CD8-positive, alpha-beta memory T cell (primary cell): ENCODE measurements around the gene CLEC7A. TPM values are rescaled to one million over a fixed set of nuclear protein-coding genes. Genes with fewer than 3 reads are reported as not detected.

Experiments
- CTCF ChIA-PET: fragments of 350-600 bp; sonication (Branson Sonifier 250); formaldehyde crosslinking; loops from one replicate; lab custom pipeline; 2021; ENCODE audit warnings: antibody characterized with exemption; lab: Charles Lee
- POLR2A ChIA-PET: fragments of 350-600 bp; sonication (Branson Sonifier 250); formaldehyde crosslinking; loops from one replicate; lab custom pipeline; 2021; ENCODE audit warnings: antibody characterized with exemption; lab: Charles Lee
- DNase-seq, 5 donors: peaks; one replicate each; pipeline versions ENCODE4 v3.0.0 to v3.0.0-alpha.2; 2020 to 2022; ENCODE audit warnings: mixed read lengths in 1 of 5
- H3K27ac ChIP-seq: one replicate; pipeline ENCODE4 v1.7.0; 2013; ENCODE audit warnings: low read depth, mild to moderate bottlenecking, low read length, moderate library complexity
- H3K27me3 ChIP-seq: 2 replicates; pipeline ENCODE4 v1.7.0; 2013; ENCODE audit warnings: low read length, mild to moderate bottlenecking; ENCODE audit not compliant: insufficient read depth, poor library complexity, severe bottlenecking
- H3K36me3 ChIP-seq: 2 replicates; pipeline ENCODE4 v1.7.0; 2013; ENCODE audit warnings: mild to moderate bottlenecking, low read length, moderate library complexity; ENCODE audit not compliant: insufficient read depth
- H3K4me1 ChIP-seq: 2 replicates; pipeline ENCODE4 v1.7.0; 2013; ENCODE audit warnings: mild to moderate bottlenecking, low read length, moderate library complexity; ENCODE audit not compliant: insufficient read depth
- H3K4me3 ChIP-seq: 2 replicates; pipeline ENCODE4 v1.7.0; 2013; ENCODE audit warnings: mild to moderate bottlenecking, low read length
- H3K9me3 ChIP-seq: 2 replicates; pipeline ENCODE4 v1.7.0; 2013; ENCODE audit warnings: mild to moderate bottlenecking, low read length
- H3K27ac Mint-ChIP-seq, 8 donors: one replicate each; pipeline ENCODE4 v1.8.0; 2020 to 2021; ENCODE audit warnings: mixed read lengths in 8 of 8, mild to moderate bottlenecking in 6 of 8, inconsistent platforms in 3 of 8, moderate library complexity in 3 of 8
- H3K27me3 Mint-ChIP-seq, 2 donors: one replicate each; pipeline ENCODE4 v1.8.0; 2020 to 2021; ENCODE audit warnings: mixed read lengths in 2 of 2, mild to moderate bottlenecking in 1 of 2, moderate library complexity in 1 of 2
- H3K36me3 Mint-ChIP-seq, 3 donors: one replicate each; pipeline ENCODE4 v1.8.0; 2020 to 2021; ENCODE audit warnings: mixed read lengths in 3 of 3, inconsistent platforms in 1 of 3, mild to moderate bottlenecking in 1 of 3
- H3K4me1 Mint-ChIP-seq, 3 donors: one replicate each; pipeline ENCODE4 v1.8.0; 2020 to 2021; ENCODE audit warnings: mixed read lengths in 3 of 3, inconsistent platforms in 1 of 3, mild to moderate bottlenecking in 1 of 3
- H3K4me3 Mint-ChIP-seq, 7 donors: one replicate each; pipeline ENCODE4 v1.8.0; 2020 to 2021; ENCODE audit warnings: mixed read lengths in 7 of 7, mild to moderate bottlenecking in 6 of 7, moderate library complexity in 4 of 7, inconsistent platforms in 2 of 7
- H3K9me3 Mint-ChIP-seq, 5 donors: one replicate each; pipeline ENCODE4 v1.8.0; 2020 to 2022; ENCODE audit warnings: mixed read lengths in 5 of 5, mild to moderate bottlenecking in 3 of 5, moderate library complexity in 2 of 5, inconsistent platforms in 1 of 5
- polyA plus RNA-seq: library from polyadenylated mRNA; unstranded; fragments of 300-500 nt; fragmentation: Illumina TruSeq; gene quantifications from one replicate; pipeline ENCODE4 v1.2.3, GENCODE V29; 2021
- total RNA-seq, 2 experiments: library from RNA; stranded (reverse); gene quantifications; one replicate each; pipeline ENCODE4 v1.2.3, GENCODE V29; 2021

Gene CLEC7A
- total and polyA plus RNA-seq, 3 experiments from 2014 or later: 0.62 to 0.68 TPM; not detected in 1

- H3K4me1 ChIP-seq: no peaks in the 10 kb centered on the region
- no peak overlapping the region for H3K4me3 ChIP-seq
- no peak overlapping the region for H3K27ac ChIP-seq
- no peaks in the 10 kb centered on the region for H3K4me1 Mint-ChIP-seq
- no peaks in the 10 kb centered on the region for H3K36me3 ChIP-seq
- no peak overlapping the region for H3K27ac Mint-ChIP-seq
- H3K27me3 Mint-ChIP-seq: peaks cover 0 to 18% of the 10 kb centered on the region in 2 donors
- no peaks in the 10 kb centered on the region for H3K27me3 ChIP-seq
- no peaks in the 10 kb centered on the region for H3K9me3 ChIP-seq
- H3K4me3 Mint-ChIP-seq: no peak overlapping the region
- DNase-seq: no peak
- peaks cover 0 to 2% (median 0%) of the 10 kb centered on the region in 5 donors for H3K9me3 Mint-ChIP-seq
- peaks cover 0 to 2% (median 0%) of the 10 kb centered on the region in 3 donors for H3K36me3 Mint-ChIP-seq
- POLR2A ChIA-PET: no interaction called here
- CTCF ChIA-PET: no interaction called here
Observed at GRCh38 chr12:10115890-10116289, 14.1 kb downstream of the CLEC7A start.

- no peaks in the 10 kb centered on the region for H3K36me3 ChIP-seq
- ChIA-PET CTCF (no interaction called here), POLR2A (no interaction called here)
- DNase-seq: no peak
- H3K27me3 ChIP-seq: no peaks in the 10 kb centered on the region
- H3K4me3 ChIP-seq: no peak overlapping the region
- Mint-ChIP-seq H3K9me3 (peaks cover 0 to 2% (median 0%) of the 10 kb centered on the region in 5 donors), H3K27me3 (peaks cover 3 to 24% of the 10 kb centered on the region in 2 donors), H3K4me3 (no peak overlapping the region), H3K4me1 (no peaks in the 10 kb centered on the region), H3K36me3 (peaks cover 0 to 3% (median 0%) of the 10 kb centered on the region in 3 donors), H3K27ac (no peak overlapping the region)
- no peaks in the 10 kb centered on the region for H3K4me1 ChIP-seq
- no peaks in the 10 kb centered on the region for H3K9me3 ChIP-seq
- H3K27ac ChIP-seq: no peak overlapping the region
Observed at GRCh38 chr12:10115311-10115710, 14.7 kb downstream of the CLEC7A start.

- ChIA-PET CTCF (no interaction called here), POLR2A (no interaction called here)
- H3K4me3 ChIP-seq: no peak overlapping the region
- no peak for DNase-seq
- H3K27me3 ChIP-seq: no peaks in the 10 kb centered on the region
- Mint-ChIP-seq H3K4me3 (no peak overlapping the region), H3K27me3 (peaks cover 3 to 23% of the 10 kb centered on the region in 2 donors), H3K36me3 (peaks cover 0 to 3% (median 0%) of the 10 kb centered on the region in 3 donors), H3K27ac (no peak overlapping the region), H3K4me1 (no peaks in the 10 kb centered on the region), H3K9me3 (peaks cover 0 to 2% (median 0%) of the 10 kb centered on the region in 5 donors)
- H3K4me1 ChIP-seq: no peaks in the 10 kb centered on the region
- H3K27ac ChIP-seq: no peak overlapping the region
- H3K9me3 ChIP-seq: no peaks in the 10 kb centered on the region
- no peaks in the 10 kb centered on the region for H3K36me3 ChIP-seq
Observed at GRCh38 chr12:10113920-10114319, 16.1 kb downstream of the CLEC7A start.

- no peak overlapping the region for H3K4me3 Mint-ChIP-seq
- H3K9me3 Mint-ChIP-seq: peaks cover 0 to 2% (median 0%) of the 10 kb centered on the region in 5 donors
- H3K36me3 Mint-ChIP-seq: peaks cover 0 to 3% (median 0%) of the 10 kb centered on the region in 3 donors
- Histone ChIP-seq H3K4me3 (no peak overlapping the region), H3K27me3 (no peaks in the 10 kb centered on the region), H3K36me3 (no peaks in the 10 kb centered on the region), H3K9me3 (no peaks in the 10 kb centered on the region), H3K4me1 (no peaks in the 10 kb centered on the region), H3K27ac (no peak overlapping the region)
- ChIA-PET CTCF (no interaction called here), POLR2A (no interaction called here)
- no peak overlapping the region for H3K27ac Mint-ChIP-seq
- DNase-seq: no peak
- H3K4me1 Mint-ChIP-seq: no peaks in the 10 kb centered on the region
- peaks cover 6 to 25% of the 10 kb centered on the region in 2 donors for H3K27me3 Mint-ChIP-seq
Observed at GRCh38 chr12:10113075-10113474, 16.9 kb downstream of the CLEC7A start.

GRCh38 chr12:10111451-10111850 is 18.5 kb downstream of the CLEC7A start:
- Mint-ChIP-seq H3K4me3 (no peak overlapping the region), H3K9me3 (peaks cover 0 to 6% (median 0%) of the 10 kb centered on the region in 5 donors), H3K36me3 (peaks cover 0 to 7% (median 0%) of the 10 kb centered on the region in 3 donors), H3K27me3 (peaks cover 11 to 36% of the 10 kb centered on the region in 2 donors), H3K4me1 (no peaks in the 10 kb centered on the region), H3K27ac (no peak overlapping the region)
- Histone ChIP-seq H3K4me1 (no peaks in the 10 kb centered on the region), H3K27me3 (no peaks in the 10 kb centered on the region), H3K27ac (no peak overlapping the region), H3K36me3 (no peaks in the 10 kb centered on the region), H3K9me3 (no peaks in the 10 kb centered on the region), H3K4me3 (no peak overlapping the region)
- ChIA-PET POLR2A (no interaction called here), CTCF (no interaction called here)
- no peak for DNase-seq

GRCh38 chr12:10110256-10110844 is 19.6 kb downstream of the CLEC7A start:
- H3K27me3 Mint-ChIP-seq: peaks cover 21 to 47% of the 10 kb centered on the region in 2 donors
- Histone ChIP-seq H3K27ac (no peak overlapping the region), H3K9me3 (no peaks in the 10 kb centered on the region), H3K4me1 (no peaks in the 10 kb centered on the region), H3K4me3 (no peak overlapping the region), H3K27me3 (no peaks in the 10 kb centered on the region), H3K36me3 (no peaks in the 10 kb centered on the region)
- H3K4me1 Mint-ChIP-seq: no peaks in the 10 kb centered on the region
- ChIA-PET CTCF (no interaction called here), POLR2A (no interaction called here)
- H3K4me3 Mint-ChIP-seq: no peak overlapping the region
- DNase-seq: no peak
- H3K9me3 Mint-ChIP-seq: peaks cover 0 to 8% (median 0%) of the 10 kb centered on the region in 5 donors
- H3K36me3 Mint-ChIP-seq: peaks cover 0 to 7% (median 0%) of the 10 kb centered on the region in 3 donors
- no peak overlapping the region for H3K27ac Mint-ChIP-seq

GRCh38 chr12:10102322-10102721 is 27.7 kb downstream of the CLEC7A start:
- DNase-seq: no peak
- Mint-ChIP-seq H3K36me3 (peaks cover 0 to 17% (median 0%) of the 10 kb centered on the region in 3 donors), H3K4me1 (no peaks in the 10 kb centered on the region), H3K27ac (no peak overlapping the region), H3K9me3 (peaks cover 5 to 10% (median 7%) of the 10 kb centered on the region in 5 donors), H3K27me3 (peaks cover 28 to 64% of the 10 kb centered on the region in 2 donors), H3K4me3 (no peak overlapping the region)
- no peaks in the 10 kb centered on the region for H3K36me3 ChIP-seq
- no peaks in the 10 kb centered on the region for H3K4me1 ChIP-seq
- POLR2A ChIA-PET: no interaction called here
- CTCF ChIA-PET: no interaction called here
- H3K27me3 ChIP-seq: no peaks in the 10 kb centered on the region
- H3K4me3 ChIP-seq: no peak overlapping the region
- no peak overlapping the region for H3K27ac ChIP-seq
- no peaks in the 10 kb centered on the region for H3K9me3 ChIP-seq

GRCh38 chr12:10101648-10102220 is 28.3 kb downstream of the CLEC7A start:
- peaks cover 28 to 59% of the 10 kb centered on the region in 2 donors for H3K27me3 Mint-ChIP-seq
- no peak overlapping the region for H3K4me3 ChIP-seq
- ChIA-PET CTCF (no interaction called here), POLR2A (no interaction called here)
- H3K27ac Mint-ChIP-seq: no peak overlapping the region
- no peak for DNase-seq
- H3K4me1 Mint-ChIP-seq: no peaks in the 10 kb centered on the region
- H3K27me3 ChIP-seq: no peaks in the 10 kb centered on the region
- H3K9me3 Mint-ChIP-seq: peaks cover 5 to 7% (median 6%) of the 10 kb centered on the region in 5 donors
- no peaks in the 10 kb centered on the region for H3K4me1 ChIP-seq
- H3K9me3 ChIP-seq: no peaks in the 10 kb centered on the region
- peaks cover 0 to 13% (median 0%) of the 10 kb centered on the region in 3 donors for H3K36me3 Mint-ChIP-seq
- no peaks in the 10 kb centered on the region for H3K36me3 ChIP-seq
- no peak overlapping the region for H3K4me3 Mint-ChIP-seq
- H3K27ac ChIP-seq: no peak overlapping the region
